Gastrocnemius medialis (tissue), 4 donors: ENCODE results near the gene CCDC85C.

Experiments used
- CTCF ChIP-seq, 5 experiments: fragments of 450-650 bp in 3 of 5; fragments of 200-600 bp in 2 of 5; sonication (generic) in 2 of 5; IDR thresholded peaks in 4 of 5; conservative IDR thresholded peaks in 1 of 5; 1 replicate in 4 of 5; 2 replicates in 1 of 5; pipeline ENCODE4 v1.5.1; 2016 to 2019; ENCODE audit warnings: antibody characterized with exemption in 5 of 5, mild to moderate bottlenecking in 3 of 5, moderate library complexity in 3 of 5
- POLR2A ChIP-seq, 2 donors: fragments of 450-650 bp; IDR thresholded peaks; one replicate each; pipeline ENCODE4 v1.6.1; 2017; ENCODE audit warnings: antibody characterized with exemption in 2 of 2, mild to moderate bottlenecking in 2 of 2, moderate library complexity in 2 of 2

DNA sequence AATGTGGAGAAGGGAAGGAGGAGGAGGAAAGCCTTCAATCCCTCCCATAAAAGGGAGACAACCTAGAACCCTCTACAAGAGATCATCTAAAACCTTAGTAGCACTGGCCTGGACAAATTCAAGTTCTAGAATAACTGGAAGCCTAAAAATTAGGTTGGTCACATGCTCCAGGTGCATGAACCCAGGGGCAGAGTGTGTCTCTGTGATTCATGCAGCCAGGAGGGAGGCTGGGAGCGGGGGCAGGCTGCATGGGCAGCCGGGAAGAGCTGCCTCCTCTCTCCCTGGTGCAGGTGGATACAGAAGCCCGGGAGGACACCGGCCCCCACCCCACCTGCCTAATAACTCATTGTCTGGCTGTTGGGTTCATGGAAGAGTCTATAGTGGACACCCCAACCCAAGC lies 38.6 kb downstream of the CCDC85C start:
- TF ChIP-seq CTCF (IDR thresholded peaks at IDR 0.05 in 4 of 5, conservative IDR thresholded peaks at IDR 0.05 in 1 of 5) = no peak
- no peak for TF ChIP-seq POLR2A (IDR thresholded peaks at IDR 0.05)
